Type B pancreatic cell (in vitro differentiated cells): Measurements from ENCODE around the gene IFI6. TPM values are rescaled to one million over a fixed set of nuclear protein-coding genes. Genes with fewer than 3 reads are reported as not detected.
"Not testable (repeated sequence)": the region's sequence is repeated elsewhere in the genome, so short reads cannot be mapped to it uniquely, and the experiment has no call there.

ENCODE experiments used
- DNase-seq: peaks from one replicate; pipeline ENCODE4 v3.0.0; 2021; ENCODE audit warnings: mixed read lengths; ENCODE audit not compliant: unreplicated experiment; ENCODE audit errors: extremely low spot score
- H3K27ac Mint-ChIP-seq: 2 replicates; pipeline ENCODE4 v1.8.0; 2021; ENCODE audit warnings: mild to moderate bottlenecking, mixed read lengths
- H3K27me3 Mint-ChIP-seq: 2 replicates; pipeline ENCODE4 v1.8.0; 2021; ENCODE audit warnings: mixed read lengths
- H3K36me3 Mint-ChIP-seq: 2 replicates; pipeline ENCODE4 v1.8.0; 2021; ENCODE audit warnings: mixed read lengths
- H3K4me1 Mint-ChIP-seq: one replicate; pipeline ENCODE4 v1.8.0; 2021; ENCODE audit warnings: mixed read lengths; ENCODE audit not compliant: unreplicated experiment
- H3K4me3 Mint-ChIP-seq: 2 replicates; pipeline ENCODE4 v1.8.0; 2021; ENCODE audit warnings: mild to moderate bottlenecking, mixed read lengths
- H3K9me3 Mint-ChIP-seq: 2 replicates; pipeline ENCODE4 v1.8.0; 2021; ENCODE audit warnings: mixed read lengths
- total RNA-seq: library from RNA; stranded (reverse); gene quantifications from 2 replicates; pipeline ENCODE4 v1.2.1, GENCODE V29; 2021; ENCODE audit warnings: low replicate concordance
- TF ChIP-seq, protein P1 (sequence below): fragments of 200-600 bp; sonication (generic); conservative IDR thresholded peaks from 2 replicates; pipeline ENCODE4 v1.5.0; 2021; ENCODE audit warnings: antibody characterized with exemption, mild to moderate bottlenecking

Gene IFI6
- total RNA-seq, 1 donor from 2014 or later, result 62.2 TPM

DNA sequence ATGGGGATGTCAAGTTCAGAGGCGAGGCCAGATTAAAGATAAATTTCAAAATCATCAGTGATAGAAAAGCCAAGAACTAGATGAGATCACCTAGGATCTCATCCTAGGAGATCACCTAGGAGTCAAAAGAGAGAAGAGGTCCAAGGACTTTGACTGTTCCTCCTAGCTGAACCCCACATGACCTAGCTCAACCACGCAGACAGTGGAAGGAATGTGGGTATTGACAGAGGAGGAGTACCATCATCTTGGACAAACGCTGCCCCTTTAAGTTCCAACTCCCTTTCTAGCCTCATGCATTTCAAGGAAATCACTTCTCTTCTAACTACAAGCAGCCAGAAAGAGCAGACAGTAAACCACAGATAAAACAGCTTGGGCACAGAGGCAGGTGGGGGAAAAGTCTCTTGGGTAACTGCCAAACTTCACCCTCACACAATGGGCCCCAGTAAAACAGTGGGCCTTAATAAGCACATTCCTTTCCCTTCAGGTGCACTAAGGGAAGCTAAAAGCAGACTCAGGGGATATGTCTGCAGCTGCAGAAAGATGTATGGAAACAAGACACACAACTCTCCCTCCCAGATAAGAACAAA lies 41.2 kb upstream of the IFI6 start:
- DNase-seq, result no peak
- H3K4me3 Mint-ChIP-seq, result no peak overlapping the region
- H3K27ac Mint-ChIP-seq, result no peak overlapping the region
- H3K4me1 Mint-ChIP-seq, result peaks cover 17% of the 10 kb centered on the region
- H3K36me3 Mint-ChIP-seq, result no peaks in the 10 kb centered on the region
- TF ChIP-seq, protein P1, sequence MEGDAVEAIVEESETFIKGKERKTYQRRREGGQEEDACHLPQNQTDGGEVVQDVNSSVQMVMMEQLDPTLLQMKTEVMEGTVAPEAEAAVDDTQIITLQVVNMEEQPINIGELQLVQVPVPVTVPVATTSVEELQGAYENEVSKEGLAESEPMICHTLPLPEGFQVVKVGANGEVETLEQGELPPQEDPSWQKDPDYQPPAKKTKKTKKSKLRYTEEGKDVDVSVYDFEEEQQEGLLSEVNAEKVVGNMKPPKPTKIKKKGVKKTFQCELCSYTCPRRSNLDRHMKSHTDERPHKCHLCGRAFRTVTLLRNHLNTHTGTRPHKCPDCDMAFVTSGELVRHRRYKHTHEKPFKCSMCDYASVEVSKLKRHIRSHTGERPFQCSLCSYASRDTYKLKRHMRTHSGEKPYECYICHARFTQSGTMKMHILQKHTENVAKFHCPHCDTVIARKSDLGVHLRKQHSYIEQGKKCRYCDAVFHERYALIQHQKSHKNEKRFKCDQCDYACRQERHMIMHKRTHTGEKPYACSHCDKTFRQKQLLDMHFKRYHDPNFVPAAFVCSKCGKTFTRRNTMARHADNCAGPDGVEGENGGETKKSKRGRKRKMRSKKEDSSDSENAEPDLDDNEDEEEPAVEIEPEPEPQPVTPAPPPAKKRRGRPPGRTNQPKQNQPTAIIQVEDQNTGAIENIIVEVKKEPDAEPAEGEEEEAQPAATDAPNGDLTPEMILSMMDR, result no peak
- H3K27me3 Mint-ChIP-seq, result peaks cover 6% of the 10 kb centered on the region
- peaks cover 9% of the 10 kb centered on the region for H3K9me3 Mint-ChIP-seq

DNA sequence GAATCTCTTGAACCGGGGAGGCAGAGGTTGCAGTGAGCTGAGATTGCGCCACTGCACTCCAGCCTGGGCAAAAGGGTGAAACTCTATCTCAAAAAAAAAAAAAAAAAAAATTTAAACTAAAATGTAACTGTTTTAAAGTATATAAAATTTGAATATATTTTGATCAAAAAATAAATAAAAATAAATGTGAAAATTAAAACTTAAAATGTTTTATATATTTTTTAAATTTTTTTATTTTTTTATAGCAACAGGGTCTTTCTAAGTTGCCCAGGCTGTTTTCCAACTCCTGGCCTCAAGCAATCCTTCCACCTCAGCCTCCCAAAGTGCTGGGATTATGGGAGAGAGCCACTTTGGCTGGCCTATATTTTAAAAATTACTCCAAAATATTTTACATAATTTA lies 38.6 kb upstream of the IFI6 start:
- Mint-ChIP-seq H3K36me3 (no peaks in the 10 kb centered on the region), H3K27ac (no peak overlapping the region), H3K9me3 (peaks cover 5% of the 10 kb centered on the region), H3K4me3 (no peak overlapping the region), H3K4me1 (peaks cover 13% of the 10 kb centered on the region), H3K27me3 (no peaks in the 10 kb centered on the region)
- TF ChIP-seq, protein P1, result no peak
- no peak for DNase-seq

DNA sequence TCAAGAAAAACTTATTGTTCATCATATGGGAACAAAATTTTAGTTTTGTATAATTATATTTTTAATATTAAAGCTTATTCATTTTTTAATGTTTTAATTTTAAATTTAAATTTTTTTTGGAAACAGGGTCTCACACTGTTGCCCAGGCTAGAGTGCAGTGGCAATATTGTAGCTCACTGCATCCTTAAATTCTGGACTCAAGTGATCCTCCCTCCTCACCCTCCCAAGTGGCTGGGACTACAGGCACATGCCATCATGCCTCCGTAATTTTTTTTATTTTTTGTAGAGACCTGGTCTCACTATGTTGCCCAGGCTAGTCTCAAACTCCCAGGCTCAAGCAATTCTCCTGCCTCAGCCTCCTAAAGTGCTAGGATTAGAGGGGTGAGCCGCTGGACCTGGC lies 33.6 kb upstream of the IFI6 start:
- TF ChIP-seq, protein P1, result no peak
- no peak for DNase-seq
- Mint-ChIP-seq H3K27me3 (no peaks in the 10 kb centered on the region), H3K36me3 (no peaks in the 10 kb centered on the region), H3K27ac (no peak overlapping the region), H3K4me3 (no peak overlapping the region), H3K9me3 (peaks cover 5% of the 10 kb centered on the region), H3K4me1 (no peaks in the 10 kb centered on the region)

DNA sequence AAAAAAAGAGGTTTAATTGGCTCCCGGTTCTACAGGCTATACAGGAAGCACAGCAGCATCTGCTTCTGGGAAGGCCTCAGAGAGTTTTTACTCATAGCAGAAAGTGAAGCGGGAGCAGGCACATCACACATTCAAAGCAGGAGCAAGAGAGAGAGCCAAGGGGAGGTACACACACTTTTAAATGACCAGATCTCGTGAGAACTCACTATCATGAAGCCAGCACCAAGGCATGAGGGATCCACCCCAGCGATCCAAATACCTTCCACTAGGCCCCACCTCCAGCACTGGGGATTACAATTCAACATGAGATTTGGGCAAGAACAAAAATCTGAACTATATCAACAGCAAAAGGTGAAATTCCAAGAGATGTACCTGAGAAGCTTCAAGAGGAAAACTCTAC lies 33.0 kb upstream of the IFI6 start:
- Mint-ChIP-seq H3K27me3 (no peaks in the 10 kb centered on the region), H3K4me3 (no peak overlapping the region), H3K4me1 (no peaks in the 10 kb centered on the region), H3K9me3 (peaks cover 5% of the 10 kb centered on the region), H3K27ac (no peak overlapping the region), H3K36me3 (no peaks in the 10 kb centered on the region)
- TF ChIP-seq, protein P1, result no peak
- DNase-seq, result no peak

DNA sequence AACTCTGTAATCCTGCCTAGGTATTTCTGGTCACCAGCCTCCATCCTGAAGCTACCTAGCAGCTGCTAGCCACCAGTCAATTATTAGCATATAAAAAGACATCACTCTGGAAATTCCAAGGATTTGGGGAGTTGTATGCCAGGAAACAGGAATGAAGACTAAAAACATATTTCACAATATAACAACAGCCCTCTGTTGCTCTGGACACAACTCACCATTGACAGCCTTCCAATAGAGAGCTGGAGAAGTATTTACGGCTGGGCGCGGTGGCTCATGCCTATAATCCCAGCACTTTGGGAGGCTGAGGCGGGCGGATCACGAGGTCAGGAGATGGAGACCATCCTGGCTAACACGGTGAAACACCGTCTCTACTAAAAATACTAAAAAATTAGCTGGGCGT lies 24.8 kb upstream of the IFI6 start:
- not testable (repeated sequence) for H3K36me3 Mint-ChIP-seq, H3K27me3 Mint-ChIP-seq, H3K4me3 Mint-ChIP-seq, H3K27ac Mint-ChIP-seq, H3K9me3 Mint-ChIP-seq, H3K4me1 Mint-ChIP-seq, DNase-seq

DNA sequence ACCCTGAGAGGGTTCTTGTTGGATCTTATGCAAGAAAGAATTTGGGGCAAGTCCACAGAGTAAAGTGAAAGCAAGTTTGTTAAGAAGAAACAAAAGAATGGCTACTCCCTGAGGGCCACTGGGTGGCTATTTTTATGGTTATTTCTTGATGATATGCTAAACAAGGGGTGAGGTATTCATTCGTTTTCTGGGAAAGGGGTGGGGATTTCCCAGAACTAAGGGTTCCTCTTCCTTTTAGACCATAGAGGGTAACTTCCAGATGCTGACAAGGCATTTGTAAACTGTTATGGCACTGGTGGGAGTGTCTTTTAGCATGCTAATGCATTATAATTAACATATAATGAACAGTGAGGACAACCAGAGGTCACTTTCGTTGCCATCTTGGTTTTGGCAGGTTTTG lies 18.2 kb upstream of the IFI6 start:
- Mint-ChIP-seq H3K9me3 (no peaks in the 10 kb centered on the region), H3K4me3 (no peak overlapping the region), H3K27me3 (peaks cover 6% of the 10 kb centered on the region), H3K36me3 (no peaks in the 10 kb centered on the region), H3K27ac (no peak overlapping the region), H3K4me1 (no peaks in the 10 kb centered on the region)
- DNase-seq, result no peak
- TF ChIP-seq, protein P1, result no peak
